ENCODE results near the gene HUNK.

GRCh38 chr21:31946231-31946630 is 73.4 kb downstream of the HUNK start:
- TF ChIP-seq CTCF (IDR thresholded peaks at IDR 0.05; ENCODE audit: low read depth, low read length, poor library complexity, severe bottlenecking): no peak
- TF ChIP-seq EZH2phosphoT487 (IDR thresholded peaks at IDR 0.05; ENCODE audit: borderline replicate concordance, low read length): no peak

Data from DOHH2 (cell line).